ENCODE data around the gene HOXC11. TPM values are rescaled to one million over a fixed set of nuclear protein-coding genes. Genes with fewer than 3 reads are reported as not detected.

HOXC11 gene
- total RNA-seq, 3 donors from 2014 or later = not detected

DNA sequence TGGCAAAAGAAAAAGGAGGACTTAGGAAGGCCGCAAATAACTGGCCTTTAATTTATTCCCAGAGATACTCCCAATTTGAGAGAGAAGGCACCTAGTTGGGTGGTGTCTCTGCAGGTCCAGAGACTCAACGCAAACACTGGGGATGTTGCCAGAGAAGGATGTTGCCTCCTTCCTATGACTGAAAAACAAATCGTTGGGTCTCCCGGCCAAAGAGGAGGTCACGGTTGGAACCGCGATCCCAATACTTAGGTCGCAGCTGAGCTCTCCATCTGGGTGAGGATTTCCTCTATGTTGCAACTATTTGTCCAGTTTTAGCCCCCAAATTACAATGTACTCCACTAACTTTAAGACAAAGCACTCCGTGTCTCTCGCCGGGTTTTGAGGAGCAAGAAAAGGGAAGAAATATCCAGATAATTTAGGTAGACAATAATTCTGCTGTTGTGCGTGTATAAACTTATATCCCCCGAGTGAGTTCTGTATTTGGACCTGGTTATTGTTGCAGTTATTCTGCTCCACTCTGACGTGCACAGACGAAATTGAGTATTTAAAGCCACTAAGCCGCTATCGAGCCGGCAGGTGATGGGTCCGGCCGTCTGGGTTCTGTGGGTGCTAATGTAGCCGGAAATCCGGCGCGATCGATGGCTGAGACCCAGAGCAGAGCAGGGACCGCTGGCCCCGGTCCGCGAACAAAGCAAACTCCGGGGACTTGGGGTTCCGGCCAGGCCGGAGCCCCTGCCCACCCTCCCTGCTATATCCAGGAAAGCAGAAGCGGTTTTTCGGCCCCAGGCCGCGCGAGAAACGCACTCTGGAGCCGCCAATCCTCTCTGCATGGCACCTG, 12.5 kb upstream of the HOXC11 start:
- Mint-ChIP-seq H3K4me3 (no peak overlapping the region), H3K4me1 (ENCODE audit: low read depth) (peaks cover 33% of the 10 kb centered on the region), H3K27me3 (ENCODE audit: low read depth) (peaks cover 87% of the 10 kb centered on the region), H3K9me3 (no peaks in the 10 kb centered on the region), H3K36me3 (ENCODE audit: insufficient read depth) (no peaks in the 10 kb centered on the region)
- DNase-seq = no peak
- no peak for ATAC-seq

- no peak for DNase-seq
- Mint-ChIP-seq H3K4me3 (no peak overlapping the region), H3K4me1 (ENCODE audit: low read depth) (peaks cover 34% of the 10 kb centered on the region), H3K36me3 (ENCODE audit: insufficient read depth) (peaks cover under 1% of the 10 kb centered on the region), H3K27me3 (ENCODE audit: low read depth) (peaks cover 87% of the 10 kb centered on the region), H3K9me3 (no peaks in the 10 kb centered on the region)
- ATAC-seq = no peak
Measured at GRCh38 chr12:53961025-53961761, 11.7 kb upstream of the HOXC11 start.

- Mint-ChIP-seq H3K4me1 (ENCODE audit: low read depth) (peaks cover 38% of the 10 kb centered on the region), H3K4me3 (no peak overlapping the region), H3K27me3 (ENCODE audit: low read depth) (peaks cover 88% of the 10 kb centered on the region), H3K9me3 (no peaks in the 10 kb centered on the region), H3K36me3 (ENCODE audit: insufficient read depth) (peaks cover 1% of the 10 kb centered on the region)
- DNase-seq = no peak
- no peak for ATAC-seq
Measured at GRCh38 chr12:53963005-53963404, 9.9 kb upstream of the HOXC11 start.

DNA sequence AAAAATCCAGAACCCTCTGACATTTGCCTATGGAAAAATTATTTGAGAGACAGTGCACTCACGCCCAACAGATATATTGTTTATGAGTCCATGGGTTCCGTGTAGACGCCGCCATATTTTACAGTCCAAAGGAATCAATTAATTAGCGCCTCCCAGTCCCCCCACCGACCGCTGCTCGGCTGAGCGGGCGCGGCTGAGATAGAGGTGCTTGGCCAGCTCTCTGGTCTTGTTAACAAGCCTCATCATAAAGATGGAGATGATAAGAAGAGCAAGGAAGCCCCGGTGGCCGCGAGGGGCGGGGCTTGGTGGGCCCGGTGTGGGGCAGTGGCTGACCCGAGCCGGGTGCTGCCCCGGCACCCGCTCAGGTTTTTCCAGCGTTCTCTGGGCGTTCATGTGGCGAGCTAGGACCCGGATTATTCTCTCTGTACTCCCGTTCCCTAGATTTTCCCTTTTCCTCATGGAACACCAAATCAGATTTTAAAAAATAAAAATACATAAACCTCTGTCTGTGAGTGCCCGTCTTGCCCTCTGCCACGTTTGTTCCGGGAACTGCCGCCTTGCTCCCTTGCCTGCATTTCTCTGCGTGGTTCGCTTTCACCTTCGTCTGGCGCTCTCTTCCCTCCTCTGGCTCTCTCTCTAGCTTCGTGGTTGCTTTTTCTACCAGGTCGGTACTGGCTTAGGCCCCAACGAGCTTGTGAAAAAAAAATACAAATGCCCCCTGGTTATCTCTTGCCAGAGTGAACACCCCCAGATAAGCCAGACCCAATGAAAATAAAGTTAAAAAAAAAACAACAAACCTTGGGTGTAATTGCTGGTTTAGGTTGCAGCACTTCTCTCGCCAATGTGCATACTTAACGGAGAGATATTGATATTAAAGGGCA, 9.3 kb upstream of the HOXC11 start:
- DNase-seq (no peak), ATAC-seq (no peak)
- no peaks in the 10 kb centered on the region for H3K9me3 Mint-ChIP-seq
- H3K4me3 Mint-ChIP-seq = no peak overlapping the region
- peaks cover 88% of the 10 kb centered on the region for H3K27me3 Mint-ChIP-seq (ENCODE audit: low read depth)
- H3K36me3 Mint-ChIP-seq (ENCODE audit: insufficient read depth) = peaks cover 1% of the 10 kb centered on the region
- H3K4me1 Mint-ChIP-seq (ENCODE audit: low read depth) = peaks cover 38% of the 10 kb centered on the region

DNA sequence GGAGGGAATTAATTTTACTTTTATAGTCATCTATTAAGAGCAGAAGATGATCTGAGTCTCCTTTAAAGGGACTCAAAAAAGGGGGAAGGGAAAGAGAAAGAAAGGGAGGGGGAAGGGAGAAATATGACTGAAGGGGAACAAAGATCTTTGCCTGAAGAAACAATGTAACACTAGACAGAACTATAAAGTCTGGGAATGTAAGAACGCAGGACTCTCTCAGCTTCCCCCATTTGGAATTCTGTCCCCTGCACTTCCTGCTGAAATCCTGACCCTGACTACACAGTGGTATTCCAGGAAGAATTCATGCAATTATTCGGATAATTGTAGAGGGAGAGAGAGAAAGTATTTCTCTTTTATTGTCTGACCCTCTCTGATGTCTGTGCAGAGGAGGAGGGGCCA, 8.6 kb upstream of the HOXC11 start:
- DNase-seq (no peak), ATAC-seq (no peak)
- Mint-ChIP-seq H3K27me3 (ENCODE audit: low read depth) (peaks cover 90% of the 10 kb centered on the region), H3K4me1 (ENCODE audit: low read depth) (peaks cover 38% of the 10 kb centered on the region), H3K4me3 (no peak overlapping the region), H3K36me3 (ENCODE audit: insufficient read depth) (peaks cover 1% of the 10 kb centered on the region), H3K9me3 (no peaks in the 10 kb centered on the region)

DNA sequence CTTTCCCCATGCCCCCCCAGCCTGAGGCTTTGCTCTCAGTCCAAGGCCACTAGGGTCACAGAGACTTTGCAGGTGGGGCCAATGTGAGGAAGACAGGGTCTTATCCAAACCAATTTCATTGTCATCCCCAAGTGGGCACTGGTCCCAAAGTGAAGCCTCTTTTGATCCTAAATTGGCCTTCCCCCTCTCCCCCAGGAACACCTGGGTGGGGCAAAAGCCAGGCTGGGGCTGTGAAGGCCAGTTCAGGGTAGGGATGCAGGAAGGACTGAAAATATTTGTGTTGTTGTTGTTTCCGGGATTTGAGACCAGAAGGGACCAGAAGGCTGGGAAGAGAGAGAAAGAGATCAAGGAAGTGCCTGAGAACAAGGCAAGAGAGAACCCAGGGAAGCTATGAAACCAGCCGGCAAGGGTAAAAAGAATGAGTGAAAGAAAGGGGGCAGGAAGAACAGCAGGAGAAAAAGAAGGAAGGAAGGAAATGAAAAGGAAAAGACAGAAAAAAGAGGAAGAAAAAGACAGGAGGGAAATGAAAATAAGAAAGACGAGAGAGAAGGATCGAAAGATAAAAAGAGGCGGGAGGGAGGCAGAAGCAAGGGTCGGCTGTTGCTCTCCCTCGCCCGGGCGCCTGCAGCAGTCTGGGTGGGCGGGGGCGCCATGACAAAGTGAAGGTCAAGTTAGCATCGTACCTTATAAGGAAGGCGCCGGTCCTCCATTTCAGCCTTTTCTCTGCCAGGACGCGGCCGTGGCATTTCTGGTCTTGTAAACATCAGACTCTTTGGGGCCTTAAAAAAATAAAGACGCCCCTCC, 7.4 kb upstream of the HOXC11 start:
- H3K4me3 Mint-ChIP-seq = peak overlapping the region; percentile 14
- ATAC-seq (no peak), DNase-seq (no peak)
- peaks cover 35% of the 10 kb centered on the region for H3K4me1 Mint-ChIP-seq (ENCODE audit: low read depth)
- peaks cover 1% of the 10 kb centered on the region for H3K36me3 Mint-ChIP-seq (ENCODE audit: insufficient read depth)
- H3K9me3 Mint-ChIP-seq = no peaks in the 10 kb centered on the region
- H3K27me3 Mint-ChIP-seq (ENCODE audit: low read depth) = peaks cover 90% of the 10 kb centered on the region

- H3K27me3 Mint-ChIP-seq (ENCODE audit: low read depth) = peaks cover 93% of the 10 kb centered on the region
- no peaks in the 10 kb centered on the region for H3K9me3 Mint-ChIP-seq
- H3K4me3 Mint-ChIP-seq = no peak overlapping the region
- no peak for ATAC-seq
- peaks cover 33% of the 10 kb centered on the region for H3K4me1 Mint-ChIP-seq (ENCODE audit: low read depth)
- no peak for DNase-seq
- peaks cover 1% of the 10 kb centered on the region for H3K36me3 Mint-ChIP-seq (ENCODE audit: insufficient read depth)
Measured at GRCh38 chr12:53966085-53966384, 6.9 kb upstream of the HOXC11 start.

DNA sequence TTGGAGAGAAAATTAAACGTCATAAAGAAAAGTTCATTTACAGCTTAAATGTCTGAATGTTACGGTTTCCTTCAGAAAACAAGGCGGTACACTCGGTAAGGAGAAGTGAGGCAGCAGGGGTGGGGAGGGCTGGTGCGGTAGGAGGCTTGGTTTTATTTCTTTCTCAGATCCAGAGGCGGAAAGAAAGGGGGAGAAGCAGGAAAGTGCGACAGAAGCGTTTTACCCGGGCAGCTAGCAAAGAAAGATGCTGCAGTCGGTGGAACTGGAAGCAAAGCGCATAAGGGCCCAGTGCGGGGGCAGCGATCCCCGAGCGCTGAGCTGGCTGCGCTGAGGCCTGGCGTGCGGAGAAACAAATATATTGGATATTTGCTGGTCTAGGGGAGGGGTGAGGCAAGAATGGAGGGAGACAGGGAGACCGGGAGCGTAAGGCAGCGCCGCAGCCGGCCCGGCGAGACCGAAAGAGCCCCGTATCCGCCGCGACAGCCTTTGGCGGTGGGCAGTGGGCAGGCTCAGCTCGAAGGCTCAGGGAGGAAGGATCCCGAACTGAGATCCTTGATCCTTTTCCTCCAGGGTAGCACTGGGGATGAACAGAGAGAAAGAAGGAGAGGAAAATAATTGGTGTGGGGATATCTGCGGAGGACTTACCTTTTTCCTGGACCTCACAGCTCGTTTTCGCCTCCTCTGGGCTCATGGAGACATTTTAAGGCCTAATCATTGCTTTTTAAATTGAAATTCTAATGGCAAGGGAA, 6.4 kb upstream of the HOXC11 start:
- H3K4me3 Mint-ChIP-seq = no peak overlapping the region
- no peak for ATAC-seq

DNA sequence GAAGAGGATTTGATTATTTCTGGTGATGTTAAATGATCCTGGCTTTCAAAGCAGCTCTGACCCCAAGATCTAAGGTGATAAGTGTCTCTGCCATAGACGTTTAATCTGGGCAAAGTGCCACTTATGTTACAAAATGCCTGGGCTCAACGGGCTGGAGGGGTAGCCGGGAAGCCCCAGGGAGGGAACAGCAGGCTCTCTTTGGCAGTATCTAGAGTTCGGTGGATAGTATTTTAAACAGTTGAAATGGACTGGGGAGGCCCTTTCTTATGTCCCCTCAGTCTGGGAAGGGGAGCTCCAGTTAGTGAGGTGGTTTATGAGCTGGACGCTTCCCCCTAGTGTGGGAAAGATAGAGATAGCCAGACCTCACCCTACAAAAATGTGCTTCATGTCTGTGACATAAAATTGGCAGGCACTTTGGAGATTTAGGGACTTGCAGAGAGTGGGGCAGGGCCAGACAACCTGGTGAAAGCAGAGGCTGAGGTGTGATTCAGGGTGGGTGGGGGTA, 5.5 kb upstream of the HOXC11 start:
- Mint-ChIP-seq H3K9me3 (no peaks in the 10 kb centered on the region), H3K4me1 (ENCODE audit: low read depth) (peaks cover 33% of the 10 kb centered on the region), H3K4me3 (no peak overlapping the region), H3K36me3 (ENCODE audit: insufficient read depth) (peaks cover 1% of the 10 kb centered on the region), H3K27me3 (ENCODE audit: low read depth) (peaks cover 99% of the 10 kb centered on the region)
- DNase-seq (no peak), ATAC-seq (no peak)

More for the DNA sequence above, 6.4 kb upstream of the HOXC11 start:
- Mint-ChIP-seq H3K36me3 (ENCODE audit: insufficient read depth) (peaks cover 1% of the 10 kb centered on the region), H3K9me3 (no peaks in the 10 kb centered on the region), H3K4me1 (ENCODE audit: low read depth) (peaks cover 33% of the 10 kb centered on the region), H3K27me3 (ENCODE audit: low read depth) (peaks cover 97% of the 10 kb centered on the region)
- DNase-seq = no peak

GRCh38 chr12:53968214-53969127, 4.5 kb upstream of the HOXC11 start:
- peaks cover 99% of the 10 kb centered on the region for H3K27me3 Mint-ChIP-seq (ENCODE audit: low read depth)
- peaks cover 6% of the 10 kb centered on the region for H3K9me3 Mint-ChIP-seq
- no peak overlapping the region for H3K4me3 Mint-ChIP-seq
- peaks cover 37% of the 10 kb centered on the region for H3K4me1 Mint-ChIP-seq (ENCODE audit: low read depth)
- peaks cover 1% of the 10 kb centered on the region for H3K36me3 Mint-ChIP-seq (ENCODE audit: insufficient read depth)
- ATAC-seq = no peak
- DNase-seq = no peak

DNA sequence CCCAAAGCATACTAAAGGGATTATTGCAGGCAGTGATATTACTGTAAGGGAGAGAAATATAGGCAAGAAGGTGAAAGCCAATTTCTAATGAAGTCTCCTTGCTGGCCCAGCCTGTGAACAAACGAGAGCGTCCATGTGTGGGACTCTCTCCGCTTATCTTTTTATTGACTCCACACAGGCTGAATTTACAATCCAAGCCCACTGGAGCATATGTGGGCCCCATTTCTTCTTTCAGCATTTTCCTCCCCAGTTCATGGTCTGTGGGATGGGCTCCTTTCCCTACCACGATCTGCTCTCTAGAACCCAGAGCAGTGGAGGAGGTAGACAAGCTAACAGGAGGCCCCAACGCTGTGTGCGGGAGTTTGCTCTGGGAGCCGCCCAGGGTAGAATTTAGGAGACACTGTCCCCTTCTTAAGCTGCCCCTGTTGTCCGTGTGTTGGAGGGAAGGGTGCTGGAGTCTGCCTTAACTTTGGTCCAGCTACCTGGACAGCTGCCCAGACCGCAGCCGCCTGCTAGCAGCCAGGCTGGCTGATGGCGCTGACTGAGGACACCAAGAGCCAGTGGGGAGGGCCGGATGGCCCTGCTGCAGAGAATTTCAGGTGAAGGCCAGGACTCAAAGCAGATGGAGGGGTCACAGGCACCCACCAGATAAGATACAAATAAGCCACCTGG, 3.2 kb upstream of the HOXC11 start:
- no peak for DNase-seq
- Mint-ChIP-seq H3K4me1 (ENCODE audit: low read depth) (peaks cover 29% of the 10 kb centered on the region), H3K27me3 (ENCODE audit: low read depth) (peaks cover 96% of the 10 kb centered on the region), H3K4me3 (no peak overlapping the region), H3K36me3 (ENCODE audit: insufficient read depth) (peaks cover 1% of the 10 kb centered on the region), H3K9me3 (peaks cover 6% of the 10 kb centered on the region)
- no peak for ATAC-seq

DNA sequence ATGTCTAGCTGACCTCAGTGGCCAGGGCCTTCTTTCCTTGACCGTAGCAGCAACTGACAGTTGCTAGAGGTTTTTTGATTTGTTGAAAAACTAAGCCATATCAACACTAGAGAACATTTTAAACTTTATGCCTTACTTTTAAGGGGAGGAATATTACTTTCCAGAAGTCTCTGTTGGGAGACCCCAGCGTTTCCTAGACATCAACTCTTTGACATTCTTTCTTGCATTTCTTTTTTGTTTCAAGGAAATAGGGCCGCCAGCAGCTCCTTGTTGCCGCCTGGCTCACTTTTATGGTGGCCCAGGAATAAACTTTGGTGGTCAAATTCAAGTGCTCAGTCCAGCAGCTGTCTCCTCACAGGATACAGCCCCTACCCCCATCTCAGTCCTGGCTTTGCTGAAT, 2.5 kb upstream of the HOXC11 start:
- no peak for ATAC-seq
- H3K4me3 Mint-ChIP-seq = no peak overlapping the region
- H3K4me1 Mint-ChIP-seq (ENCODE audit: low read depth) = peaks cover 27% of the 10 kb centered on the region

More for the DNA sequence above, 2.5 kb upstream of the HOXC11 start:
- peaks cover 6% of the 10 kb centered on the region for H3K9me3 Mint-ChIP-seq
- peaks cover 1% of the 10 kb centered on the region for H3K36me3 Mint-ChIP-seq (ENCODE audit: insufficient read depth)
- no peak for DNase-seq
- peaks cover 94% of the 10 kb centered on the region for H3K27me3 Mint-ChIP-seq (ENCODE audit: low read depth)
